ENCODE data around the gene ABRAXAS1. TPM values are rescaled to one million over a fixed set of nuclear protein-coding genes. Genes with fewer than 3 reads are reported as not detected.
"Not testable (repeated sequence)": the region's sequence is repeated elsewhere in the genome, so short reads cannot be mapped to it uniquely, and the experiment has no call there.

ABRAXAS1 gene
- total RNA-seq, 4 donors from 2014 or later = 14.0 to 26.5 (median 18.3) TPM

- H3K36me3 ChIP-seq = no peaks in the 10 kb centered on the region
- WGBS, 2 donors = 97 to 100% methylated on average over 1 of the region's 1 CpG
- H3K4me1 ChIP-seq = no peaks in the 10 kb centered on the region
- no peak for DNase-seq
- H3K9me3 ChIP-seq = no peaks in the 10 kb centered on the region
- intact Hi-C loops (cut with DNase I) = no loop called here
- H3K27me3 ChIP-seq = no peaks in the 10 kb centered on the region
- no peak overlapping the region for H3K4me3 ChIP-seq (replicated peaks in 1 of 3)
- TF ChIP-seq, protein P1, sequence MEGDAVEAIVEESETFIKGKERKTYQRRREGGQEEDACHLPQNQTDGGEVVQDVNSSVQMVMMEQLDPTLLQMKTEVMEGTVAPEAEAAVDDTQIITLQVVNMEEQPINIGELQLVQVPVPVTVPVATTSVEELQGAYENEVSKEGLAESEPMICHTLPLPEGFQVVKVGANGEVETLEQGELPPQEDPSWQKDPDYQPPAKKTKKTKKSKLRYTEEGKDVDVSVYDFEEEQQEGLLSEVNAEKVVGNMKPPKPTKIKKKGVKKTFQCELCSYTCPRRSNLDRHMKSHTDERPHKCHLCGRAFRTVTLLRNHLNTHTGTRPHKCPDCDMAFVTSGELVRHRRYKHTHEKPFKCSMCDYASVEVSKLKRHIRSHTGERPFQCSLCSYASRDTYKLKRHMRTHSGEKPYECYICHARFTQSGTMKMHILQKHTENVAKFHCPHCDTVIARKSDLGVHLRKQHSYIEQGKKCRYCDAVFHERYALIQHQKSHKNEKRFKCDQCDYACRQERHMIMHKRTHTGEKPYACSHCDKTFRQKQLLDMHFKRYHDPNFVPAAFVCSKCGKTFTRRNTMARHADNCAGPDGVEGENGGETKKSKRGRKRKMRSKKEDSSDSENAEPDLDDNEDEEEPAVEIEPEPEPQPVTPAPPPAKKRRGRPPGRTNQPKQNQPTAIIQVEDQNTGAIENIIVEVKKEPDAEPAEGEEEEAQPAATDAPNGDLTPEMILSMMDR (IDR thresholded peaks at IDR 0.05) = no peak
- TF ChIP-seq POLR2A (IDR thresholded peaks at IDR 0.05) = no peak
- no peak overlapping the region for H3K27ac ChIP-seq
Measured at GRCh38 chr4:83498187-83498586, 13.3 kb upstream of the ABRAXAS1 start.

DNA sequence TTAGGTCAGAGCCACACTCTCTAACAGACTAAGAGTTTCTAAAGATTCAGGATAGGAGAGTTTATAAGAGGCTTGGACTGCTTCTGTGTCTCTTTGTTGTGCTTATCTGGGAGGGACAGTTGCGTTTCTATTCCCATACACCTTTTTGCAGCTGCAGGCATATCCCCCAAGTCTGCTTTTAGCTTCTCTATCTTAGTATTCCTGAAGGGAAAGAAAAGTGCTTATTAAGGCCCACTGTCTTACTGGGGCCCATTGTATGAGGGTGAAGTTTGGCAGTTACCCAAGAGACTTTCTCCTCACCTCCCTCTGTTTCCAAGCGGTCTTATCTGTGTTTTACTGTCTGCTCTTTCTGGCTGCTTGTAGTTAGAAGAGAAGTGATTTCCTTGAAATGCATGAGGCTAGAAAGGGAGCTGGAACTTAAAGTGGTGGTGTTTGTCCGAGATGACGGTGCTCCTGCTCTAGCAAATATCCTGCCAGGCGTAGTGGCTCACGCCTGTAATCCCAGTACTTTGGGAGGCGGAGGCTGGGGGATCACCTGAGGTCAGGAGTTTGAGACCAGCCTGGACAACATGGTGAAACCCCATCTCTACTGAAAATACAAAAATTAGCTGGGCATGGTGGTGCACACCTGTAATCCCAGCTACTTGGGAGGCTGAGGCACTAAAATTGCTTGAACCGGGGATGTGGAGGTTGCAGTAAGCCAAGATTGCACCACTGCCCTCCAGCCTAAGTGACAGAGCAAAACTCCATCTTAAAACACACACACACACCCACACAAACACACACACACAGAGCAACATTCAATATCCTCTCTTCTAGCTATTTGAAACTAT, 11.4 kb upstream of the ABRAXAS1 start:
- WGBS, 2 donors = 86 to 91% methylated on average over 8 of the region's 8 CpGs
- H3K27me3 ChIP-seq; H3K9me3 ChIP-seq; H3K27ac ChIP-seq; H3K36me3 ChIP-seq; intact Hi-C loops (cut with DNase I); H3K4me1 ChIP-seq; DNase-seq; H3K4me3 ChIP-seq (replicated peaks in 1 of 3): not testable (repeated sequence)

DNA sequence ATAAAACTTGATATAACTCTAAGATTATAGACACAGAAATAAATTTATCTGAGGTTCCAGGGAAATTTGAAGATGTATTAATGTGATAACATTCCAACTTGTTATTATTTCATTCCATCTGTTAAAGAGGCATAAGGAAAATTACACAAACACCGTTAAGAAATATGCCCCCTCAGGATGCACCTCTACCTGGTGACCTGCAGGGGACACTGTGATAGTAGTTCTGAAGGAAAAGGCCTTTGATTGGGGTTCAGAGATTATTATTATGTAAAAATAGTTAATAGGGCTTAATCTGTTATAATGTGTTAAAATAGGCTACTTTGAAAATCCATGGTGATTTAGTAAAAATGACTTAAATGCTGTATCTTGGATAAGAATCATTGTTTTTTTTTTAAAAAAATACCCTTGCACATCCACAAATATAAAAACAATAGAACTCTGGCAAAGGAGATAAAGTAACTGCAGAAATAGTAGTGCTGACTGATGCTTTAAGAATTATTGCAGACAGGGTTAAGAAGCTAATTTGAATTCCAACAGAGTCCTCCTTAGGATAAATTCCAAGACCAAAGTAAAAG, 6.1 kb upstream of the ABRAXAS1 start:
- Histone ChIP-seq H3K27ac (no peak overlapping the region), H3K4me1 (no peaks in the 10 kb centered on the region), H3K9me3 (no peaks in the 10 kb centered on the region), H3K27me3 (no peaks in the 10 kb centered on the region), H3K36me3 (no peaks in the 10 kb centered on the region), H3K4me3 (replicated peaks in 1 of 3) (no peak overlapping the region)
- intact Hi-C loops (cut with DNase I) = no loop called here
- whole genome bisulfite sequencing, 2 donors = 2 to 3% methylated on average over 1 of the region's 1 CpG
- no peak for TF ChIP-seq POLR2A (IDR thresholded peaks at IDR 0.05)
- TF ChIP-seq, protein P1 (IDR thresholded peaks at IDR 0.05) = peak; percentile 57 to 71 (median 64)
- DNase-seq = no peak

GRCh38 chr4:83489711-83490326, 4.9 kb upstream of the ABRAXAS1 start:
- no peaks in the 10 kb centered on the region for H3K9me3 ChIP-seq
- H3K27ac ChIP-seq = no peak overlapping the region
- intact Hi-C loops (cut with DNase I) = no loop called here
- H3K4me1 ChIP-seq = peaks cover 0 to 4% of the 10 kb centered on the region in 2 donors
- no peak overlapping the region for H3K4me3 ChIP-seq (replicated peaks in 1 of 3)
- DNase-seq = no peak
- WGBS, 2 donors = 23 to 28% methylated on average over 1 of the region's 1 CpG
- TF ChIP-seq, protein P1 (IDR thresholded peaks at IDR 0.05) = no peak
- no peak for TF ChIP-seq POLR2A (IDR thresholded peaks at IDR 0.05)
- H3K27me3 ChIP-seq = no peaks in the 10 kb centered on the region
- H3K36me3 ChIP-seq = no peaks in the 10 kb centered on the region

GRCh38 chr4:83486457-83487129, 1.7 kb upstream of the ABRAXAS1 start:
- 93% methylated on average over 3 of the region's 3 CpGs for WGBS, 2 donors
- TF ChIP-seq POLR2A (IDR thresholded peaks at IDR 0.05) = no peak
- TF ChIP-seq, protein P1 (IDR thresholded peaks at IDR 0.05) = no peak
- DNase-seq = no peak
- intact Hi-C loops (cut with DNase I) = no loop called here
- Histone ChIP-seq H3K36me3 (no peaks in the 10 kb centered on the region), H3K27ac (no peak overlapping the region), H3K27me3 (no peaks in the 10 kb centered on the region), H3K9me3 (no peaks in the 10 kb centered on the region), H3K4me1 (peaks cover 0 to 7% of the 10 kb centered on the region in 2 donors), H3K4me3 (replicated peaks in 1 of 3) (no peak overlapping the region)
